ENCODE results near the gene MRPL45.

MRPL45 gene

GRCh38 chr17:38325221-38325851 is 28.4 kb downstream of the MRPL45 start:
- peak overlapping the region; percentile 48 for H3K27ac ChIP-seq (ENCODE audit: low read depth, low read length)
- H3K4me1 ChIP-seq (ENCODE audit: control insufficient read depth, insufficient read depth, low read length) = peaks cover 16% of the 10 kb centered on the region
- H3K27me3 ChIP-seq (ENCODE audit: control insufficient read depth, insufficient read depth, low read length) = no peaks in the 10 kb centered on the region
- peak overlapping the region; percentile 9; the same call in 1 of the 2 replicates for H3K9ac ChIP-seq (ENCODE audit: low read depth, low read length)
- H3K9me3 ChIP-seq (ENCODE audit: control insufficient read depth, insufficient read depth, low read length) = no peaks in the 10 kb centered on the region
- no peak overlapping the region for H3K4me3 ChIP-seq (ENCODE audit: low read depth, low read length)
- peaks cover 31% of the 10 kb centered on the region for H3K36me3 ChIP-seq (ENCODE audit: control insufficient read depth, insufficient read depth, low read length)

- Histone ChIP-seq H3K27me3 (ENCODE audit: control insufficient read depth, insufficient read depth, low read length) (no peaks in the 10 kb centered on the region), H3K4me3 (ENCODE audit: low read depth, low read length) (no peak overlapping the region), H3K27ac (ENCODE audit: low read depth, low read length) (no peak overlapping the region)
Observed at GRCh38 chr17:38326996-38327792, 30.2 kb downstream of the MRPL45 start.

GRCh38 chr17:38327936-38328335 is 31.0 kb downstream of the MRPL45 start:
- no peaks in the 10 kb centered on the region for H3K27me3 ChIP-seq (ENCODE audit: control insufficient read depth, insufficient read depth, low read length)

More at GRCh38 chr17:38326996-38327792, 30.2 kb downstream of the MRPL45 start:
- Histone ChIP-seq H3K9ac (ENCODE audit: low read depth, low read length) (no peak overlapping the region), H3K9me3 (ENCODE audit: control insufficient read depth, insufficient read depth, low read length) (no peaks in the 10 kb centered on the region), H3K36me3 (ENCODE audit: control insufficient read depth, insufficient read depth, low read length) (peaks cover 19% of the 10 kb centered on the region), H3K4me1 (ENCODE audit: control insufficient read depth, insufficient read depth, low read length) (peaks cover 16% of the 10 kb centered on the region)

GRCh38 chr17:38328620-38329019 is 31.7 kb downstream of the MRPL45 start:
- Histone ChIP-seq H3K9ac (ENCODE audit: low read depth, low read length) (no peak overlapping the region), H3K36me3 (ENCODE audit: control insufficient read depth, insufficient read depth, low read length) (peaks cover 6% of the 10 kb centered on the region; the same call in 1 of the 2 replicates), H3K9me3 (ENCODE audit: control insufficient read depth, insufficient read depth, low read length) (no peaks in the 10 kb centered on the region), H3K4me1 (ENCODE audit: control insufficient read depth, insufficient read depth, low read length) (peaks cover 16% of the 10 kb centered on the region), H3K4me3 (ENCODE audit: low read depth, low read length) (no peak overlapping the region), H3K27me3 (ENCODE audit: control insufficient read depth, insufficient read depth, low read length) (no peaks in the 10 kb centered on the region), H3K27ac (ENCODE audit: low read depth, low read length) (no peak overlapping the region)

More at GRCh38 chr17:38327936-38328335, 31.0 kb downstream of the MRPL45 start:
- Histone ChIP-seq H3K9me3 (ENCODE audit: control insufficient read depth, insufficient read depth, low read length) (no peaks in the 10 kb centered on the region), H3K4me3 (ENCODE audit: low read depth, low read length) (no peak overlapping the region), H3K27ac (ENCODE audit: low read depth, low read length) (no peak overlapping the region), H3K4me1 (ENCODE audit: control insufficient read depth, insufficient read depth, low read length) (peaks cover 16% of the 10 kb centered on the region), H3K36me3 (ENCODE audit: control insufficient read depth, insufficient read depth, low read length) (peaks cover 13% of the 10 kb centered on the region), H3K9ac (ENCODE audit: low read depth, low read length) (no peak overlapping the region)

GRCh38 chr17:38329284-38329683 is 32.3 kb downstream of the MRPL45 start:
- no peak overlapping the region for H3K4me3 ChIP-seq (ENCODE audit: low read depth, low read length)
- no peaks in the 10 kb centered on the region; the same call in 1 of the 2 replicates for H3K36me3 ChIP-seq (ENCODE audit: control insufficient read depth, insufficient read depth, low read length)
- H3K27ac ChIP-seq (ENCODE audit: low read depth, low read length) = no peak overlapping the region
- no peaks in the 10 kb centered on the region for H3K27me3 ChIP-seq (ENCODE audit: control insufficient read depth, insufficient read depth, low read length)
- H3K4me1 ChIP-seq (ENCODE audit: control insufficient read depth, insufficient read depth, low read length) = peaks cover 16% of the 10 kb centered on the region
- no peaks in the 10 kb centered on the region for H3K9me3 ChIP-seq (ENCODE audit: control insufficient read depth, insufficient read depth, low read length)
- H3K9ac ChIP-seq (ENCODE audit: low read depth, low read length) = no peak overlapping the region

GRCh38 chr17:38329808-38330730 is 33.1 kb downstream of the MRPL45 start:
- H3K9me3 ChIP-seq (ENCODE audit: control insufficient read depth, insufficient read depth, low read length) = no peaks in the 10 kb centered on the region
- no peaks in the 10 kb centered on the region for H3K27me3 ChIP-seq (ENCODE audit: control insufficient read depth, insufficient read depth, low read length)
- no peak overlapping the region for H3K4me3 ChIP-seq (ENCODE audit: low read depth, low read length)
- peaks cover 10% of the 10 kb centered on the region for H3K4me1 ChIP-seq (ENCODE audit: control insufficient read depth, insufficient read depth, low read length)
- no peak overlapping the region for H3K9ac ChIP-seq (ENCODE audit: low read depth, low read length)
- no peak overlapping the region for H3K27ac ChIP-seq (ENCODE audit: low read depth, low read length)
- no peaks in the 10 kb centered on the region for H3K36me3 ChIP-seq (ENCODE audit: control insufficient read depth, insufficient read depth, low read length)

- Histone ChIP-seq H3K4me1 (ENCODE audit: control insufficient read depth, insufficient read depth, low read length) (peaks cover 2% of the 10 kb centered on the region; the same call in 1 of the 2 replicates), H3K27ac (ENCODE audit: low read depth, low read length) (no peak overlapping the region), H3K9me3 (ENCODE audit: control insufficient read depth, insufficient read depth, low read length) (no peaks in the 10 kb centered on the region), H3K9ac (ENCODE audit: low read depth, low read length) (no peak overlapping the region), H3K4me3 (ENCODE audit: low read depth, low read length) (no peak overlapping the region), H3K27me3 (ENCODE audit: control insufficient read depth, insufficient read depth, low read length) (no peaks in the 10 kb centered on the region), H3K36me3 (ENCODE audit: control insufficient read depth, insufficient read depth, low read length) (no peaks in the 10 kb centered on the region)
Observed at GRCh38 chr17:38330941-38331411, 34.0 kb downstream of the MRPL45 start.

- Histone ChIP-seq H3K27me3 (ENCODE audit: control insufficient read depth, insufficient read depth, low read length) (no peaks in the 10 kb centered on the region), H3K27ac (ENCODE audit: low read depth, low read length) (no peak overlapping the region), H3K4me3 (ENCODE audit: low read depth, low read length) (no peak overlapping the region), H3K9ac (ENCODE audit: low read depth, low read length) (no peak overlapping the region), H3K4me1 (ENCODE audit: control insufficient read depth, insufficient read depth, low read length) (no peaks in the 10 kb centered on the region), H3K9me3 (ENCODE audit: control insufficient read depth, insufficient read depth, low read length) (no peaks in the 10 kb centered on the region), H3K36me3 (ENCODE audit: control insufficient read depth, insufficient read depth, low read length) (no peaks in the 10 kb centered on the region)
Observed at GRCh38 chr17:38332735-38333134, 35.8 kb downstream of the MRPL45 start.

GRCh38 chr17:38333635-38334295 is 36.8 kb downstream of the MRPL45 start:
- H3K27me3 ChIP-seq (ENCODE audit: control insufficient read depth, insufficient read depth, low read length) = no peaks in the 10 kb centered on the region
- no peaks in the 10 kb centered on the region for H3K4me1 ChIP-seq (ENCODE audit: control insufficient read depth, insufficient read depth, low read length)
- H3K36me3 ChIP-seq (ENCODE audit: control insufficient read depth, insufficient read depth, low read length) = no peaks in the 10 kb centered on the region
- no peaks in the 10 kb centered on the region for H3K9me3 ChIP-seq (ENCODE audit: control insufficient read depth, insufficient read depth, low read length)
- H3K4me3 ChIP-seq (ENCODE audit: low read depth, low read length) = no peak overlapping the region
- no peak overlapping the region for H3K9ac ChIP-seq (ENCODE audit: low read depth, low read length)
- no peak overlapping the region for H3K27ac ChIP-seq (ENCODE audit: low read depth, low read length)

Measured in HUES48 (cell line).